HAP-1 (cell line): Measurements from ENCODE around the gene SDK1.

Source experiments
- DNase-seq, 2 experiments: peaks; one replicate each; pipeline ENCODE4 v3.0.0-alpha.2; 2016 to 2020; ENCODE audit warnings: low spot score in 2 of 2
- H3K27me3 ChIP-seq: fragments of 250-450 bp; sonication (Bioruptor Pico); 2 replicates; pipeline ENCODE4 v1.5.1; 2020; ENCODE audit warnings: low read depth, mild to moderate bottlenecking, moderate library complexity
- H3K36me3 ChIP-seq: fragments of 250-450 bp; sonication (Bioruptor Pico); replicated peaks from 2 replicates; pipeline ENCODE4 v1.5.1; 2020; ENCODE audit warnings: mild to moderate bottlenecking
- H3K4me1 ChIP-seq: fragments of 250-450 bp; sonication (Bioruptor Pico); 2 replicates; pipeline ENCODE4 v1.5.1; 2020; ENCODE audit warnings: mild to moderate bottlenecking
- H3K4me3 ChIP-seq: fragments of 250-450 bp; sonication (Bioruptor Pico); 2 replicates; pipeline ENCODE4 v1.5.1; 2020; ENCODE audit warnings: mild to moderate bottlenecking, moderate library complexity
- H3K9me3 ChIP-seq: fragments of 250-450 bp; sonication (Bioruptor Pico); 2 replicates; pipeline ENCODE4 v1.5.1; 2020; ENCODE audit warnings: mild to moderate bottlenecking, moderate library complexity
- in situ Hi-C: fragments of 300-500 bp; cut with MboI; formaldehyde crosslinking; loops from 3 replicates; pipeline ENCODE4 v1.14.3; 2020; ENCODE audit warnings: low sequenced_read_pairs, inconsistent platforms, mixed read lengths

The SDK1 gene

GRCh38 chr7:4074407-4074806, 773.4 kb downstream of the SDK1 start:
- Histone ChIP-seq H3K27me3 (no peaks in the 10 kb centered on the region), H3K4me3 (no peak overlapping the region), H3K4me1 (no peaks in the 10 kb centered on the region), H3K9me3 (no peaks in the 10 kb centered on the region), H3K36me3 (no peaks in the 10 kb centered on the region)
- DNase-seq: no peak
- in situ Hi-C loops: no loop called here

- no peaks in the 10 kb centered on the region for H3K27me3 ChIP-seq
- no peaks in the 10 kb centered on the region for H3K4me1 ChIP-seq
- in situ Hi-C loops: no loop called here
- DNase-seq: no peak
- no peak overlapping the region for H3K4me3 ChIP-seq
- no peaks in the 10 kb centered on the region for H3K36me3 ChIP-seq
- no peaks in the 10 kb centered on the region for H3K9me3 ChIP-seq
These were observed 773.9 kb downstream of the SDK1 start for GRCh38 chr7:4074994-4075393.

GRCh38 chr7:4076701-4077294, 775.7 kb downstream of the SDK1 start:
- H3K4me3 ChIP-seq: no peak overlapping the region

GRCh38 chr7:4077980-4078379, 776.9 kb downstream of the SDK1 start:
- in situ Hi-C loops: no loop called here
- no peak for DNase-seq
- Histone ChIP-seq H3K4me3 (no peak overlapping the region), H3K9me3 (no peaks in the 10 kb centered on the region), H3K36me3 (no peaks in the 10 kb centered on the region), H3K27me3 (no peaks in the 10 kb centered on the region), H3K4me1 (no peaks in the 10 kb centered on the region)

More at GRCh38 chr7:4076701-4077294, 775.7 kb downstream of the SDK1 start:
- DNase-seq: no peak
- no peaks in the 10 kb centered on the region for H3K27me3 ChIP-seq
- in situ Hi-C loops: no loop called here
- H3K36me3 ChIP-seq: no peaks in the 10 kb centered on the region
- no peaks in the 10 kb centered on the region for H3K9me3 ChIP-seq
- H3K4me1 ChIP-seq: no peaks in the 10 kb centered on the region

GRCh38 chr7:4078580-4078979, 777.5 kb downstream of the SDK1 start:
- no peak for DNase-seq
- H3K9me3 ChIP-seq: no peaks in the 10 kb centered on the region
- in situ Hi-C loops: no loop called here
- no peak overlapping the region for H3K4me3 ChIP-seq
- no peaks in the 10 kb centered on the region for H3K27me3 ChIP-seq
- no peaks in the 10 kb centered on the region for H3K4me1 ChIP-seq
- H3K36me3 ChIP-seq: no peaks in the 10 kb centered on the region

- Histone ChIP-seq H3K4me3 (no peak overlapping the region), H3K4me1 (no peaks in the 10 kb centered on the region), H3K36me3 (no peaks in the 10 kb centered on the region), H3K27me3 (no peaks in the 10 kb centered on the region), H3K9me3 (no peaks in the 10 kb centered on the region)
- no peak for DNase-seq
- in situ Hi-C loops: no loop called here
These were observed 778.3 kb downstream of the SDK1 start for GRCh38 chr7:4079366-4079765.

GRCh38 chr7:4079956-4080355, 778.9 kb downstream of the SDK1 start:
- Histone ChIP-seq H3K4me1 (no peaks in the 10 kb centered on the region), H3K36me3 (no peaks in the 10 kb centered on the region), H3K4me3 (no peak overlapping the region), H3K9me3 (no peaks in the 10 kb centered on the region), H3K27me3 (no peaks in the 10 kb centered on the region)
- no peak for DNase-seq
- in situ Hi-C loops: no loop called here

GRCh38 chr7:4080954-4081353, 779.9 kb downstream of the SDK1 start:
- H3K4me3 ChIP-seq: no peak overlapping the region
- H3K36me3 ChIP-seq: no peaks in the 10 kb centered on the region
- in situ Hi-C loops: no loop called here
- no peaks in the 10 kb centered on the region for H3K27me3 ChIP-seq
- no peak for DNase-seq
- H3K4me1 ChIP-seq: no peaks in the 10 kb centered on the region
- no peaks in the 10 kb centered on the region for H3K9me3 ChIP-seq

GRCh38 chr7:4083513-4083912, 782.5 kb downstream of the SDK1 start:
- Histone ChIP-seq H3K9me3 (no peaks in the 10 kb centered on the region), H3K27me3 (no peaks in the 10 kb centered on the region), H3K36me3 (no peaks in the 10 kb centered on the region), H3K4me3 (no peak overlapping the region), H3K4me1 (no peaks in the 10 kb centered on the region)
- no peak for DNase-seq
- in situ Hi-C loops: no loop called here

- H3K4me1 ChIP-seq: no peaks in the 10 kb centered on the region
- no peak overlapping the region for H3K4me3 ChIP-seq
- no peaks in the 10 kb centered on the region for H3K9me3 ChIP-seq
- no peak for DNase-seq
- in situ Hi-C loops: no loop called here
- no peaks in the 10 kb centered on the region for H3K27me3 ChIP-seq
- no peaks in the 10 kb centered on the region for H3K36me3 ChIP-seq
These were observed 783.2 kb downstream of the SDK1 start for GRCh38 chr7:4084271-4084670.

- DNase-seq: no peak
- no peaks in the 10 kb centered on the region for H3K36me3 ChIP-seq
- no peaks in the 10 kb centered on the region for H3K9me3 ChIP-seq
- no peak overlapping the region for H3K4me3 ChIP-seq
- in situ Hi-C loops: no loop called here
- H3K27me3 ChIP-seq: no peaks in the 10 kb centered on the region
- no peaks in the 10 kb centered on the region for H3K4me1 ChIP-seq
These were observed 785.1 kb downstream of the SDK1 start for GRCh38 chr7:4085937-4086691.

- DNase-seq: no peak
- Histone ChIP-seq H3K27me3 (no peaks in the 10 kb centered on the region), H3K9me3 (no peaks in the 10 kb centered on the region), H3K4me1 (no peaks in the 10 kb centered on the region), H3K36me3 (no peaks in the 10 kb centered on the region), H3K4me3 (no peak overlapping the region)
- in situ Hi-C loops: no loop called here
These were observed 785.7 kb downstream of the SDK1 start for GRCh38 chr7:4086723-4087122.

GRCh38 chr7:4091767-4092166, 790.7 kb downstream of the SDK1 start:
- DNase-seq: no peak
- H3K4me3 ChIP-seq: no peak overlapping the region
- H3K9me3 ChIP-seq: no peaks in the 10 kb centered on the region; the same call in 1 of the 2 replicates
- in situ Hi-C loops: no loop called here
- no peaks in the 10 kb centered on the region for H3K4me1 ChIP-seq
- H3K36me3 ChIP-seq: no peaks in the 10 kb centered on the region
- H3K27me3 ChIP-seq: no peaks in the 10 kb centered on the region

GRCh38 chr7:4093035-4093434, 792.0 kb downstream of the SDK1 start:
- DNase-seq: no peak
- H3K4me3 ChIP-seq: no peak overlapping the region
- H3K9me3 ChIP-seq: no peaks in the 10 kb centered on the region; the same call in 1 of the 2 replicates
- H3K27me3 ChIP-seq: no peaks in the 10 kb centered on the region
- no peaks in the 10 kb centered on the region for H3K36me3 ChIP-seq
- H3K4me1 ChIP-seq: no peaks in the 10 kb centered on the region
- in situ Hi-C loops: no loop called here
